GM21423 (cell line): Measurements from ENCODE around the gene MLLT10.
A peak's percentile ranks its signal among the peaks of the same experiment; 100 is the strongest.
"Not testable (repeated sequence)": the region's sequence is repeated elsewhere in the genome, so short reads cannot be mapped to it uniquely, and the experiment has no call there.

ENCODE experiments used
- ATAC-seq: cut with Tn5 transposase; IDR thresholded peaks from one replicate; pipeline ENCODE4 v1.9.1; 2021; ENCODE audit warnings: mild to moderate bottlenecking, moderate library complexity; ENCODE audit not compliant: unreplicated experiment

MLLT10 gene

GRCh38 chr10:21687266-21688008 lies 153.4 kb downstream of the MLLT10 start:
- no peak for ATAC-seq

GRCh38 chr10:21688009-21688332 lies 153.9 kb downstream of the MLLT10 start:
- ATAC-seq: no peak

DNA sequence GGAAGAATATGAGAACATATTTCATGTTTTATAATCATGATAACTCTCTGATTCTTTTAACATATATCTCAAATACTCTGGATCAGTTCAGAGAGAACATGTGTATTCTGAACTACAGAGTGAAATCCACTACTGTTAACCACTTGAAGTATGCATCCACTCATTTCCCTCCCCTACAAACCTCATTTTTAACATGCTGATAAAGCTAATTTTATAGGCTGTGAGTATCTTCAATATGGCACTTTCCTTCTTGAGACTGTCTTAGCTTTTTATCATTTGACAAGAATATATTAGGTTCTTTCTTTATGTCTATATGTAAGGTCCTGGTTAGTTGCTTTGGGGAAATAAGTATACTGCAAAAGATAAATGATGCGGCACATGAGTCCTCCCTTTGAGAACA lies 154.8 kb downstream of the MLLT10 start:
- no peak for ATAC-seq

DNA sequence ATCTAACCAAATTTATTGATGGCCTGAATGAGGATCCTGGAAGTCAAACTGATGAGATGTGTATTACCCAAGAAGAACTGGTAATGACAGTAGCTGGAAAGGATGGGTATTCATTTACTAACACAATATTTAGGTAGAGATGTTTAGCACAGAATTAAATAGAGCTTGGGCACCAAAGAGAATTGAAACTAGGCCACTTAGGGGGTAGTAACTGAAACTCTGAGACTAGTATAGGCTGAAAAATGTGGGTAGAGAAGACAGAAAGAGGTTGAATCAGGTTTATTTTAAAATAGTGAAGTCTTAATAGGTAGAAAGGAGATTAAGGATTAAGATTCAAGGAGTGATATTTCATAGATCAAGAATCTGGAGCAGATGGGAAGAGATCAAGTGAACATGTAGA lies 155.8 kb downstream of the MLLT10 start:
- peak; percentile 67 for ATAC-seq

DNA sequence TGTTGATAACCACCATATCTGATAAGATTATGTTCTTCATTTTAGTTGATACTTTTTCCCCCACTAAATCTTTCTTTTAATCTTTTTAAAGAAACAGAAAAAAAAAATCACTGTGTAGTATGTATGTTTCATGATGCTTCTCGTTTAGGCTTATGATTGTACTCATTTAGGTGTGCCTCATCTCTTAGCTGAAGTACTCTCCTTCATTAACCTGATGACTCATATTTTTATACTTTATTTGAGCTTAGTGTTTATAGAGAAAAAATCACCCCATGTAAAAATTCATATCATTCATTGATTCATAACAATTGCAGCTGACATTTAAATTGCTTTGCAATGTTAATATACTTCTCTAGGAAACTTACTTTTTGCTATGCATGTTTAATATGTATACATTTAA lies 158.9 kb downstream of the MLLT10 start:
- ATAC-seq: no peak

DNA sequence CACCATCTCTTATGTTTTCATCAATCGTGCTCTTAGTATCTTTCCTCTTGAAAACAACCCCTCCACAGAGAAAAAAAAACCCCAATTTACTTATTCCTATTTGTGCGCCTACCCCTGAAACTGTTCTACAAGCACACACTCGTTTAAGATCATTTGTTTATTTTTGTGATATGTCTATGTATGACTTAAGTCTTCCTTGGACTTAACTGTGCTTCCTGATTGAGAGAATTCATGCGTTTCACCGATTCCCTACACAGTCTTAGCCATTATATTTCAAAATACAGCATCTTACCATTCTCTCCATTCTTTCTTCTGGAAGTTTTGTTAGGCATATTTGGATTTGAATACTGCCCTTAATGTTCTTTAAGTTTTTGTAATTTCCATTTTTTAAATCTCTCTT lies 159.4 kb downstream of the MLLT10 start:
- no peak for ATAC-seq

DNA sequence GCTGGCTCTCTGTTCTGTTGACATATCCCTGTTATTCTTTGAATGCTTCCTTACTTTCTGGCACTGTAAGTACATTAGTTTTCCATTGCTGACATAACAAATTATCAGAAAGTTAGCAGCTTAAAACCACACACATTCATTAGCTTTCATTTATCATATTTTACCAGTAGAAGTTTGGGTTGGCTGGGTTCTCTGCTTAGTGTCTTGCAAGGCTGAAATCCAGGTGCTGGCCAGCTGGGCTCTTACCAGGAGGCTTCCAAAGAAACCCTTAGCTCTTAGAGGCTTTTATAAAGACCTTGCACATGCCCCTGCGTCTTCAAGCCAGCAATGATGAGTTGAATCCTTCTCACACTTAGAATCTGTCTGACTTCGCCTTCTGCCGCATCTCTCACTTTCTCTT lies 160.6 kb downstream of the MLLT10 start:
- ATAC-seq: no peak

GRCh38 chr10:21696302-21696701 lies 162.3 kb downstream of the MLLT10 start:
- ATAC-seq: no peak

GRCh38 chr10:21699575-21699974 lies 165.5 kb downstream of the MLLT10 start:
- no peak for ATAC-seq

DNA sequence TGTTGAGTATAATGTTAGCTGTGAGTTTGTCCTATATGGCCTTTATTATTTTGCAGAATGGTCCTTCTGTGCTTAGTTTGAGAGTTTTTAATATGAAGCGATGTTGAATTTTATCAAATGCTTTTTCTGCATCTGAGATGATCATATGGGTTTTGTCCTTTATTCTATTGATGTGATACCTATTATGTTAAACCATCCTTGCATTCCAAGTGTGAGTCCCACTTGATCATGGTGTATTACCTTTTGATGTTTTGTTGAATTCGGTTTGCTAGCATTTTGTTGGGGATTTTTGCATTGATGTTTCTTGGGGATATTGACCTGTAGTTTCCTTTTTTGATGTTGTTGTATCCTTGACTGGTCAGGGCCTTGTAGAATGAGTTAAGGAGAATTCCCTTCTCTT lies 166.4 kb downstream of the MLLT10 start:
- ATAC-seq: no peak

- ATAC-seq: peak; percentile 76
Observed at GRCh38 chr10:21702633-21703111, 168.6 kb downstream of the MLLT10 start.

- no peak for ATAC-seq
Observed at GRCh38 chr10:21705142-21705827, 171.3 kb downstream of the MLLT10 start.

- ATAC-seq: no peak
Observed at GRCh38 chr10:21705828-21706176, 171.8 kb downstream of the MLLT10 start.

- ATAC-seq: no peak
Observed at GRCh38 chr10:21707498-21707897, 173.5 kb downstream of the MLLT10 start.

DNA sequence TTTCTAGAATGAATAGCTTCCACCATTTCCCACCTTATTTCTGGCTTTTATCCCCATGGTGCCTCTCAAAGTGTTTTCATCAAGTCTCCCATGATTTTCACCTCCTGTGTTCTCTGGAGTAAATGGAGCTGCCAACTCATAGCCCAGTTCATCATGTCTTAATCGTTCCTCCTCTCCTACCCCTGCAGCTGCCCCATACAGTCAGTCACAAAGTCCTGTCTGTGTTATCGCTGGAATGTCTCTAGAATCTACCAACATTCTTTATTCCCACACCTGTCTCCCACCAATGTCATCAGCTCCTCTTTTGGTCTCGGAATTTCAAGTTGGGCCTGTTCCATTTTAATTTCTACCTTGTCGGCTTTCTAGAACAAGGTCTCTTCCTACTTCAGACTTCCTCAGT lies 178.9 kb downstream of the MLLT10 start:
- ATAC-seq: no peak

DNA sequence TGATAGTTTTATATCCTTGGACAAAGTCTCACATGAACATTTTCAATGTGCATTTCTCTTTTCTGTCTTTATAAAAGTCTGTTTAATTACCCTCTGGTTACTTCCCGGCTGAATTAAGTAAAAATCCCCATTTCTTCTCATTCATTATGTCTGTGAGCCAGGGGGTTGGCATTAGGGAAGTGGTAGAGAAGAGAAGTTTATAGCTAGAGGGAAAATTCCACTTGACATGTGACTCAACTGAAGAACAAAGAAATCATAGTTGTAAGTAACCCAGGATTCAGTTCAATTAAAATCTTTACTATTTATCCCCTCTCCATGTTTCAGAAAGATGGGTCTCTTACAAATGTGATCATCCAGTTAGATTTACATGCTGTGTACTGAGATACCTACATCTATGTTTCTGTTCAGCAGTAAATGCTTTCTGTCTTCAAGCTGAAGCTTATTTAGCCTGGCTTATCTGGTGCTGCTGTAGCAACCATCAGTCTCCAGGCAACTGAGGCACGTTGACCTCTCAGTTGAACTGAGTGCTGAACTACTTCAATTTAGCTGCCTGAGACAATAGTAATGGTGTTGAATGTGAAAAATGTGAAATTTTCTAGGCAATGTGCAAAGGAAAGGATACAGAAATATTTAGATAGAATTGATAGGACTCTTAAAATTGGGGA lies 181.6 kb downstream of the MLLT10 start:
- no peak for ATAC-seq

GRCh38 chr10:21717437-21718054 lies 183.5 kb downstream of the MLLT10 start:
- ATAC-seq: not testable (repeated sequence)

DNA sequence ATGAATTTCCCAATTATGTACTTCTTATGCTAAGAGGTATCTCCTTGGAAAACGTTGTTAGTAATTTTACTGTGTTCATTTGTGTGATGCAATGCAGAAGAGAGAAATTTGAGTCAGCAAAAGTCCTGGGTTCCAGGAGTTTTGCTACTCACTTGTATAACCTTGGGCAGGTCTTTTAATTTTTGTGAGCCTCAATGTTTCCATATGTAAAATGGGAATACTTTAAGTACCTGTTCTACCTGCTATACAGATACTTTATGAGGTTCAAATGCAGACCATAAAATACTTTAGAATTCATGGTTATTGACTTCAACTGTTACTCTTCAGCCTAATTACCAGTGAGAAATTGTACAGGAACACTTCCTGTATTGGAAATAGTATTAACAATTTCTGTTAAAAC lies 185.5 kb downstream of the MLLT10 start:
- ATAC-seq: no peak

GRCh38 chr10:21720090-21720489 lies 186.1 kb downstream of the MLLT10 start:
- ATAC-seq: no peak

GRCh38 chr10:21721000-21721665 lies 187.1 kb downstream of the MLLT10 start:
- no peak for ATAC-seq

GRCh38 chr10:21722209-21722608 lies 188.2 kb downstream of the MLLT10 start:
- ATAC-seq: no peak
